HepG2 (cell line): ENCODE results near the gene VWA3A. TPM values are rescaled to one million over a fixed set of nuclear protein-coding genes. Genes with fewer than 3 reads are reported as not detected.

Experiments
- AKNA ChIP-seq: sonication (generic); formaldehyde crosslinking; IDR thresholded peaks from 2 replicates; pipeline ENCODE4 v1.4.0; 2020; ENCODE audit warnings: missing genetic modification reagents, borderline replicate concordance
- ARNT2 ChIP-seq: sonication (generic); formaldehyde crosslinking; IDR thresholded peaks from 2 replicates; pipeline ENCODE4 v1.8.0; 2022; ENCODE audit warnings: mild to moderate bottlenecking, low read depth, missing genetic modification reagents, moderate library complexity
- KDM2A ChIP-seq: sonication (generic); formaldehyde crosslinking; IDR thresholded peaks from 2 replicates; pipeline ENCODE4 v1.4.0; 2020; ENCODE audit warnings: low read depth, missing genetic modification reagents, borderline replicate concordance
- RAD51 ChIP-seq: fragments of 450-650 bp; IDR thresholded peaks from 2 replicates; pipeline ENCODE4 v1.6.1; 2016; ENCODE audit warnings: borderline replicate concordance
- SIX4 ChIP-seq: sonication (generic); formaldehyde crosslinking; IDR thresholded peaks from 2 replicates; pipeline ENCODE4 v1.4.0; 2020; ENCODE audit warnings: missing genetic modification reagents
- SMAD9 ChIP-seq: sonication (generic); formaldehyde crosslinking; IDR thresholded peaks from 2 replicates; pipeline ENCODE4 v1.5.1; 2020; ENCODE audit warnings: mild to moderate bottlenecking, missing genetic modification reagents
- SMC3 ChIP-seq: IDR thresholded peaks from 2 replicates; pipeline ENCODE4 v1.6.1; 2011; ENCODE audit warnings: low read length, improper control_type of control experiment
- STAT5B ChIP-seq: sonication (generic); formaldehyde crosslinking; IDR thresholded peaks from 2 replicates; pipeline ENCODE4 v1.4.0; 2020; ENCODE audit warnings: missing genetic modification reagents
- TIGD3 ChIP-seq: sonication (generic); formaldehyde crosslinking; IDR thresholded peaks from 2 replicates; pipeline ENCODE4 v1.5.1; 2020; ENCODE audit warnings: mild to moderate bottlenecking, missing genetic modification reagents, borderline replicate concordance
- XBP1 ChIP-seq: sonication (generic); formaldehyde crosslinking; IDR thresholded peaks from 2 replicates; pipeline ENCODE4 v1.5.0; 2020; ENCODE audit warnings: missing genetic modification reagents
- ZNF136 ChIP-seq: sonication (generic); formaldehyde crosslinking; IDR thresholded peaks from 2 replicates; pipeline ENCODE4 v1.8.1; 2022; ENCODE audit warnings: low read depth, mild to moderate bottlenecking, moderate library complexity, missing genetic modification reagents
- ZNF431 ChIP-seq: sonication (generic); formaldehyde crosslinking; IDR thresholded peaks from 2 replicates; pipeline ENCODE4 v1.9.0; 2022; ENCODE audit warnings: missing genetic modification reagents, low read depth, mild to moderate bottlenecking, borderline replicate concordance
- ZNF496 ChIP-seq: sonication (generic); formaldehyde crosslinking; IDR thresholded peaks from 2 replicates; pipeline ENCODE4 v1.8.1; 2023; ENCODE audit warnings: mild to moderate bottlenecking, moderate library complexity, missing genetic modification reagents; ENCODE audit not compliant: insufficient replicate concordance
- ZNF674 ChIP-seq: sonication (generic); formaldehyde crosslinking; IDR thresholded peaks from 2 replicates; pipeline ENCODE4 v1.5.0; 2020; ENCODE audit warnings: low read depth, mild to moderate bottlenecking, missing genetic modification reagents
- ZNF879 ChIP-seq: sonication (generic); formaldehyde crosslinking; IDR thresholded peaks from 2 replicates; pipeline ENCODE4 v1.8.1; 2023; ENCODE audit warnings: missing genetic modification reagents
- polyA plus RNA-seq, 8 experiments: library from polyadenylated mRNA; depleted of rRNA in 3 of 8; stranded (reverse) in 7 of 8; unstranded in 1 of 8; fragments of >200 nt; fragmentation: Illumina TruSeq in 4 of 8; extraction: Trizol in 4 of 8; gene quantifications; 2 replicates each; pipeline versions ENCODE4 v1.2.1 to v1.2.3, GENCODE V29; 2011 to 2016; ENCODE audit warnings: low read depth in 4 of 8, missing spikeins in 1 of 8, mixed read lengths in 1 of 8; ENCODE audit not compliant: insufficient read depth in 1 of 8
- total RNA-seq, 5 experiments: library from RNA; depleted of rRNA; stranded (reverse); fragments of >200 nt; fragmentation: Illumina TruSeq; extraction: Trizol; gene quantifications; 2 replicates each; pipeline ENCODE4 v1.2.3, GENCODE V29; 2016; ENCODE audit warnings: low read depth in 1 of 5
- TF ChIP-seq, protein P1 (sequence below): sonication (generic); formaldehyde crosslinking; IDR thresholded peaks from 2 replicates; pipeline ENCODE4 v1.9.0; 2021; ENCODE audit warnings: mild to moderate bottlenecking, missing genetic modification reagents

The VWA3A gene
- total and polyA plus RNA-seq, 2 of the 13 experiments (the other 11 are each of a cell fraction or from before 2014, with no cell fraction given) = 0.03 to 0.07 TPM

DNA sequence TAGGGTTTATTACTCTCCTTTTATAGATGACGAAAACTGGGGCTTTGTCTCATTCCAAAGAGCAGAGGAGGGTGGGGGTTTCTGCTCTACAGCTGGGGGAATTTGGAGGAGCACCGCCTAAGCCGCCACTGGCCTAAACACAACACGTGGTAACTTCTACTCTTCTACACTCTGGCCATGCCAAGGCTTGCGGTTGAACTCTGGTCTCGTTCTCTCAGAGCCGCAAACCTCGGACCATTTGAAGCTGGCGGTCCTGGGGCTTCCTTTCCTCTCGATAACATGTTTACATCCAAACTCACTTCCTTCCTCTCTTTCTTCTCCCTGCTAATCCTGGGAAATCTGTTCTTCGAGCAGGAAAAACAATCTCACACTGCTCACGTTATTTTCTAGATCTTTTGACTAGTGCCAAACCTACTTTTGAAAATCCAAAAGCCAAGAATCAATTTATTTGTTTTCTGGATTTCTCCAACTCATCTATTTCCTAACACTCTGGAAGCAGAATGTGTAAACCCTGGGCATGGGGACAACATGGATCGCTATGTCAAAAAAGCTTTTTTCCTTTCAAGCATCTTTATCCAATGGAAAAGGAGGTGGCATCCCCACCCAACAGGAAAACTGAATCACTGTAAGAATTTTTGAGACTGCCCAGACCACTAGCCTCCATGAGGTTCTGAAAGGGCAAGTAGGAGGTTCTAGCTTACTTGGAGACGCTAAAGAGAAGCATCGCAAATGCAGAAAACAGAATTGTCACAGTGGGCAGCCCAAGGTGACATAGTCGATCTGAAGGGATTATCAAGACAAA is 100.1 kb downstream of the VWA3A start (continued):
- TF ChIP-seq KDM2A (CRISPR knock-in tag) (peak; percentile 80; the same call in 1 of the 2 replicates), XBP1 (CRISPR knock-in tag) (peak; percentile 76), RAD51 (peak; percentile 61; the same call in 1 of the 2 replicates), AKNA (no peak; the same call in 1 of the 2 replicates), STAT5B (no peak), SIX4 (no peak), ZNF136 (CRISPR knock-in tag) (peak; percentile 97), ZNF431 (CRISPR knock-in tag) (no peak), ZNF879 (CRISPR knock-in tag) (peak; percentile 88; the same call in 1 of the 2 replicates), ZNF496 (CRISPR knock-in tag) (no peak), SMC3 (no peak), TIGD3 (CRISPR knock-in tag) (no peak), SMAD9 (CRISPR knock-in tag) (no peak), ARNT2 (peak; percentile 94; the same call in 1 of the 2 replicates), ZNF674 (no peak)
- TF ChIP-seq, protein P1, sequence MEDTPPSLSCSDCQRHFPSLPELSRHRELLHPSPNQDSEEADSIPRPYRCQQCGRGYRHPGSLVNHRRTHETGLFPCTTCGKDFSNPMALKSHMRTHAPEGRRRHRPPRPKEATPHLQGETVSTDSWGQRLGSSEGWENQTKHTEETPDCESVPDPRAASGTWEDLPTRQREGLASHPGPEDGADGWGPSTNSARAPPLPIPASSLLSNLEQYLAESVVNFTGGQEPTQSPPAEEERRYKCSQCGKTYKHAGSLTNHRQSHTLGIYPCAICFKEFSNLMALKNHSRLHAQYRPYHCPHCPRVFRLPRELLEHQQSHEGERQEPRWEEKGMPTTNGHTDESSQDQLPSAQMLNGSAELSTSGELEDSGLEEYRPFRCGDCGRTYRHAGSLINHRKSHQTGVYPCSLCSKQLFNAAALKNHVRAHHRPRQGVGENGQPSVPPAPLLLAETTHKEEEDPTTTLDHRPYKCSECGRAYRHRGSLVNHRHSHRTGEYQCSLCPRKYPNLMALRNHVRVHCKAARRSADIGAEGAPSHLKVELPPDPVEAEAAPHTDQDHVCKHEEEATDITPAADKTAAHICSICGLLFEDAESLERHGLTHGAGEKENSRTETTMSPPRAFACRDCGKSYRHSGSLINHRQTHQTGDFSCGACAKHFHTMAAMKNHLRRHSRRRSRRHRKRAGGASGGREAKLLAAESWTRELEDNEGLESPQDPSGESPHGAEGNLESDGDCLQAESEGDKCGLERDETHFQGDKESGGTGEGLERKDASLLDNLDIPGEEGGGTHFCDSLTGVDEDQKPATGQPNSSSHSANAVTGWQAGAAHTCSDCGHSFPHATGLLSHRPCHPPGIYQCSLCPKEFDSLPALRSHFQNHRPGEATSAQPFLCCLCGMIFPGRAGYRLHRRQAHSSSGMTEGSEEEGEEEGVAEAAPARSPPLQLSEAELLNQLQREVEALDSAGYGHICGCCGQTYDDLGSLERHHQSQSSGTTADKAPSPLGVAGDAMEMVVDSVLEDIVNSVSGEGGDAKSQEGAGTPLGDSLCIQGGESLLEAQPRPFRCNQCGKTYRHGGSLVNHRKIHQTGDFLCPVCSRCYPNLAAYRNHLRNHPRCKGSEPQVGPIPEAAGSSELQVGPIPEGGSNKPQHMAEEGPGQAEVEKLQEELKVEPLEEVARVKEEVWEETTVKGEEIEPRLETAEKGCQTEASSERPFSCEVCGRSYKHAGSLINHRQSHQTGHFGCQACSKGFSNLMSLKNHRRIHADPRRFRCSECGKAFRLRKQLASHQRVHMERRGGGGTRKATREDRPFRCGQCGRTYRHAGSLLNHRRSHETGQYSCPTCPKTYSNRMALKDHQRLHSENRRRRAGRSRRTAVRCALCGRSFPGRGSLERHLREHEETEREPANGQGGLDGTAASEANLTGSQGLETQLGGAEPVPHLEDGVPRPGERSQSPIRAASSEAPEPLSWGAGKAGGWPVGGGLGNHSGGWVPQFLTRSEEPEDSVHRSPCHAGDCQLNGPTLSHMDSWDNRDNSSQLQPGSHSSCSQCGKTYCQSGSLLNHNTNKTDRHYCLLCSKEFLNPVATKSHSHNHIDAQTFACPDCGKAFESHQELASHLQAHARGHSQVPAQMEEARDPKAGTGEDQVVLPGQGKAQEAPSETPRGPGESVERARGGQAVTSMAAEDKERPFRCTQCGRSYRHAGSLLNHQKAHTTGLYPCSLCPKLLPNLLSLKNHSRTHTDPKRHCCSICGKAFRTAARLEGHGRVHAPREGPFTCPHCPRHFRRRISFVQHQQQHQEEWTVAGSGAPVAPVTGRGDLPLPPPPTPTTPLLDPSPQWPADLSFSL (CRISPR knock-in tag) = peak; percentile 37; the same call in 1 of the 2 replicates
